ENCODE data around the gene AMPD3.

DNA sequence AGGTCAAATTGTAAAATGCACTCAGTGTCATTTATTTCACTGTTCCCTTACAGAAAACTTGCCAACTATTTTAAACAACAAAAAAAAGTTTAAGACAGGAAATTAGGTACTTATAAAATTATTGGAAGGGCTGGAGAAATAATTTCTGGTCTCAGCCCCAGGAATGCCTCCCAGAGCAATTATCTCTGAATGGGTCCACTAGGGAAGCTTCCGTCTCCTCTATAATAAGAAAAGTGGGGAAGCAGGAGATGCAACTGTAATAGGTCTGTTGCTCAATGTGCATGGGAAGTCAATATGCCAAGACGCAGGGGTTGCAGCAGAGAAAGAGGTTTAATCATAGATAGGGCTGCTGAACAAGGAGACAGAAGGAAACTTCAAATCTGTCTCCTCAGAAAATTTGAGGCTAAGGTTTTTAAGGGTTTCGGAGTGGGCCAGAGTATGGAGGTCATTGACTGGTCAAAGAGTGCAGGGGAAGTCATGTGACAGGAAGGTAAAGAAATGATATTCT is 96.8 kb downstream of the AMPD3 start:
- TF ChIP-seq, protein P1, sequence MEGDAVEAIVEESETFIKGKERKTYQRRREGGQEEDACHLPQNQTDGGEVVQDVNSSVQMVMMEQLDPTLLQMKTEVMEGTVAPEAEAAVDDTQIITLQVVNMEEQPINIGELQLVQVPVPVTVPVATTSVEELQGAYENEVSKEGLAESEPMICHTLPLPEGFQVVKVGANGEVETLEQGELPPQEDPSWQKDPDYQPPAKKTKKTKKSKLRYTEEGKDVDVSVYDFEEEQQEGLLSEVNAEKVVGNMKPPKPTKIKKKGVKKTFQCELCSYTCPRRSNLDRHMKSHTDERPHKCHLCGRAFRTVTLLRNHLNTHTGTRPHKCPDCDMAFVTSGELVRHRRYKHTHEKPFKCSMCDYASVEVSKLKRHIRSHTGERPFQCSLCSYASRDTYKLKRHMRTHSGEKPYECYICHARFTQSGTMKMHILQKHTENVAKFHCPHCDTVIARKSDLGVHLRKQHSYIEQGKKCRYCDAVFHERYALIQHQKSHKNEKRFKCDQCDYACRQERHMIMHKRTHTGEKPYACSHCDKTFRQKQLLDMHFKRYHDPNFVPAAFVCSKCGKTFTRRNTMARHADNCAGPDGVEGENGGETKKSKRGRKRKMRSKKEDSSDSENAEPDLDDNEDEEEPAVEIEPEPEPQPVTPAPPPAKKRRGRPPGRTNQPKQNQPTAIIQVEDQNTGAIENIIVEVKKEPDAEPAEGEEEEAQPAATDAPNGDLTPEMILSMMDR (IDR thresholded peaks at IDR 0.05): no peak
- no peak for TF ChIP-seq POLR2A (IDR thresholded peaks at IDR 0.05)
